Endothelial cell of umbilical vein (primary cell): Measurements from ENCODE around the gene TSPAN9.

Source experiments
- GATA2 ChIP-seq: IDR thresholded peaks from 2 replicates; pipeline ENCODE4 v1.7.0; 2011; ENCODE audit warnings: low read depth, mild to moderate bottlenecking, moderate library complexity, mixed read lengths, low read length; ENCODE audit not compliant: insufficient read length, insufficient read depth
- TF ChIP-seq, protein P1 (sequence below), 2 donors: IDR thresholded peaks; 1 replicate in 1 of 2; 2 replicates in 1 of 2; pipeline ENCODE4 v1.5.1; 2011; ENCODE audit warnings: low read length in 2 of 2, mild to moderate bottlenecking in 2 of 2, moderate library complexity in 2 of 2, control low read depth in 1 of 2, inconsistent platforms in 1 of 2, low read depth in 1 of 2; ENCODE audit not compliant: insufficient read depth in 1 of 2; ENCODE audit errors: extremely low read depth in 1 of 2

DNA sequence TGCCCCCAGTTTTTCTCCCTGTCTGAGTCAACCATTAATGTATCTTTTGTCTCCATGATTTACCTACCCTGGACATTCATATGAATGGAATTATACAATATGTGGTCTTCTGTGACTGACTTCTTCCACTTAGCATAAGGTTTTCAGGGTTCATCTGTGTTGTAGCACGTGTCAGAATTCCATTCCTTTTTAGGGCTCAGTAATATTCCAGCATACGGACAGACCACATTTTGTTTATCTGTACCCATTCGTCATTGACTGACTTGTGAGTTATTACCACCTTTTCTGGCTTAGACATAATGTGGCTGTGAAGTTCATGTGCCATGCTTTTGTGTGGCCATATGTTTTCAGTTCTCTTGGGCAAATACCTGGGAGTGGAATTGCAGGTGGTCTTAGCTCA, 37.9 kb downstream of the TSPAN9 start:
- TF ChIP-seq, protein P1, sequence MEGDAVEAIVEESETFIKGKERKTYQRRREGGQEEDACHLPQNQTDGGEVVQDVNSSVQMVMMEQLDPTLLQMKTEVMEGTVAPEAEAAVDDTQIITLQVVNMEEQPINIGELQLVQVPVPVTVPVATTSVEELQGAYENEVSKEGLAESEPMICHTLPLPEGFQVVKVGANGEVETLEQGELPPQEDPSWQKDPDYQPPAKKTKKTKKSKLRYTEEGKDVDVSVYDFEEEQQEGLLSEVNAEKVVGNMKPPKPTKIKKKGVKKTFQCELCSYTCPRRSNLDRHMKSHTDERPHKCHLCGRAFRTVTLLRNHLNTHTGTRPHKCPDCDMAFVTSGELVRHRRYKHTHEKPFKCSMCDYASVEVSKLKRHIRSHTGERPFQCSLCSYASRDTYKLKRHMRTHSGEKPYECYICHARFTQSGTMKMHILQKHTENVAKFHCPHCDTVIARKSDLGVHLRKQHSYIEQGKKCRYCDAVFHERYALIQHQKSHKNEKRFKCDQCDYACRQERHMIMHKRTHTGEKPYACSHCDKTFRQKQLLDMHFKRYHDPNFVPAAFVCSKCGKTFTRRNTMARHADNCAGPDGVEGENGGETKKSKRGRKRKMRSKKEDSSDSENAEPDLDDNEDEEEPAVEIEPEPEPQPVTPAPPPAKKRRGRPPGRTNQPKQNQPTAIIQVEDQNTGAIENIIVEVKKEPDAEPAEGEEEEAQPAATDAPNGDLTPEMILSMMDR (IDR thresholded peaks at IDR 0.05; ENCODE audit: extremely low read depth in 1 of 2, insufficient read depth in 1 of 2, low read depth in 1 of 2, low read length in 2 of 2): no peak
- TF ChIP-seq GATA2: no peak
